GM18951 (cell line): Measurements from ENCODE around the gene CKMT2.

Experiments used
- POLR2A ChIP-seq: IDR thresholded peaks from 4 replicates; pipeline ENCODE4 v1.6.1; 2011; ENCODE audit warnings: mild to moderate bottlenecking; ENCODE audit not compliant: insufficient read length, insufficient read depth; ENCODE audit errors: extremely low read depth
- in situ Hi-C: fragments of 300-500 bp; cut with MboI; formaldehyde crosslinking; loops from one replicate; pipeline ENCODE4 v1.12.0; 2022; ENCODE audit warnings: low sequenced_read_pairs, mixed read lengths, inconsistent platforms; ENCODE audit not compliant: unreplicated experiment

The CKMT2 gene

GRCh38 chr5:81233080-81233634 lies at the start of gene CKMT2:
Gene CKMT2 (plus strand): TSS chr5:81233322. CDS start chr5:81251133, 17,811 bp downstream.
- in situ Hi-C loops, result no loop called here
- TF ChIP-seq POLR2A, result no peak

- no peak for TF ChIP-seq POLR2A
- in situ Hi-C loops, result loop anchor here (25.0 kb wide), 2 partner anchors 497 to 847 kb away; no protein-coding TSS in a partner anchor
These were observed 49.0 kb upstream of the CKMT2 start for GRCh38 chr5:81183811-81184748.

GRCh38 chr5:81184749-81185110 lies 48.4 kb upstream of the CKMT2 start:
- TF ChIP-seq POLR2A, result no peak
- in situ Hi-C loops, result loop anchor here (25.0 kb wide), 2 partner anchors 497 to 847 kb away; no protein-coding TSS in a partner anchor

GRCh38 chr5:81187885-81188284 lies 45.2 kb upstream of the CKMT2 start:
- in situ Hi-C loops, result loop anchor here (25.0 kb wide), 2 partner anchors 501 to 851 kb away; no protein-coding TSS in a partner anchor
- no peak for TF ChIP-seq POLR2A

GRCh38 chr5:81188962-81189361 lies 44.2 kb upstream of the CKMT2 start:
- TF ChIP-seq POLR2A, result no peak
- in situ Hi-C loops, result loop anchor here (25.0 kb wide), 2 partner anchors 502 to 852 kb away; no protein-coding TSS in a partner anchor

- in situ Hi-C loops, result loop anchor here (25.0 kb wide), 2 partner anchors 503 to 853 kb away; no protein-coding TSS in a partner anchor
- no peak for TF ChIP-seq POLR2A
These were observed 43.1 kb upstream of the CKMT2 start for GRCh38 chr5:81189875-81190498.

- TF ChIP-seq POLR2A, result no peak
- in situ Hi-C loops, result loop anchor here (25.0 kb wide), 2 partner anchors 505 to 855 kb away; no protein-coding TSS in a partner anchor
These were observed 41.3 kb upstream of the CKMT2 start for GRCh38 chr5:81191726-81192372.

- in situ Hi-C loops, result loop anchor here (25.0 kb wide), 2 partner anchors 505 to 855 kb away; no protein-coding TSS in a partner anchor
- no peak for TF ChIP-seq POLR2A
These were observed 40.8 kb upstream of the CKMT2 start for GRCh38 chr5:81192373-81192750.

GRCh38 chr5:81194633-81195334 lies 38.3 kb upstream of the CKMT2 start:
- TF ChIP-seq POLR2A, result no peak
- in situ Hi-C loops, result loop anchor here (25.0 kb wide), 2 partner anchors 507 to 857 kb away; no protein-coding TSS in a partner anchor

GRCh38 chr5:81195335-81195929 lies 37.7 kb upstream of the CKMT2 start:
- in situ Hi-C loops, result loop anchor here (25.0 kb wide), 2 partner anchors 508 to 858 kb away; no protein-coding TSS in a partner anchor
- TF ChIP-seq POLR2A, result no peak

GRCh38 chr5:81202655-81203054 lies 30.5 kb upstream of the CKMT2 start:
- no peak for TF ChIP-seq POLR2A
- in situ Hi-C loops, result no loop called here

GRCh38 chr5:81203729-81204128 lies 29.4 kb upstream of the CKMT2 start:
- no peak for TF ChIP-seq POLR2A
- in situ Hi-C loops, result no loop called here
